Adrenal gland (tissue), 5 donors: ENCODE data around the gene LRP1.

Source experiments
- CTCF ChIP-seq, 6 experiments: fragments of 450-650 bp in 4 of 6; fragments of 200-600 bp in 2 of 6; sonication (generic) in 1 of 6; IDR thresholded peaks; 1 replicate in 5 of 6; 2 replicates in 1 of 6; pipeline versions ENCODE4 v1.5.1 to v1.8.0; 2016 to 2021; ENCODE audit warnings: antibody characterized with exemption in 6 of 6, mild to moderate bottlenecking in 2 of 6, moderate library complexity in 1 of 6
- POLR2A ChIP-seq, 2 donors: fragments of 450-650 bp; IDR thresholded peaks; one replicate each; pipeline ENCODE4 v1.6.1; 2017; ENCODE audit warnings: antibody characterized with exemption in 2 of 2, mild to moderate bottlenecking in 2 of 2, moderate library complexity in 1 of 2
- donor health status: DM: no; HTN: no; CAD: no.

- TF ChIP-seq CTCF (IDR thresholded peaks at IDR 0.05) (no peak), POLR2A (IDR thresholded peaks at IDR 0.05) (no peak)
Measured at GRCh38 chr12:57165741-57166140, 37.5 kb downstream of the LRP1 start.
